ENCODE data around the gene POLR3A. TPM values are rescaled to one million over a fixed set of nuclear protein-coding genes. Genes with fewer than 3 reads are reported as not detected.

The POLR3A gene
- total and polyA plus RNA-seq, 2 donors (not counting 1 experiment from before 2014, with no cell fraction given), result 5.4 to 18.4 TPM

DNA sequence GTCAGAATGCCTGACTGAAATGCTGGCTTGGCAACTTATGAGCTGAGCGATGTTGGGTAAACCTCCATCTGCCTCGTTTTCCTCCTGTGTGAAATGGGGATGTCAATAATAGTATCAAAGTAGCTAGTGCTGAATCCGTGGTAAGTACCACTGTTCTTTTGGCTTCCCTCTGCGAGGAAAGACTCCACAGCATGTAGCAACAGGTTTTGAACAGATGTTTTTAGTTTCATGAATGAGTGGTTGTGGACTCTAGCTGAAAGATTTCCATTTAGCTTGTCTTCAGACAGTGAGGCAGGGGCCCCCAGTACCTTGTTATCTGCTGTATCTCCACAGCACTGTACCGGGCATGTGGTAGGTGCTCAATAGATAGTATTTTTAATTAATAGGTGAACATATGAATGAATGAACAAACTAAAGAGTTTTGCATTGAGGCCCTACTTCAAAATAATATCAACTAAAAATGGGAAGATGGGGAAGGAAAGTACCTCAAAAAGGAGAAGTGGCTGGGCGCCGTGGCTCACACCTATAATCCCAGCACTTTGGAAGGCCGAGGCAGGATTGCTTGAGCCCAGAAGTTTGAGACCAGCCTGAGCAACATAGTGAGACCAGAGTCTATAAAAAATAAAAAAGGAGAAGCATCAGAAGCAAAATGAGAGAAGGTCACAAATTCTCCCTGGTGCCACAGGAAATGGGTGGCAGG is 97.1 kb downstream of the POLR3A start:
- H3K4me1 ChIP-seq (ENCODE audit: control insufficient read depth in 2 of 2, insufficient read depth in 2 of 2, low read length in 2 of 2), result peaks cover 0 to 3% of the 10 kb centered on the region in 2 donors
- H3K9me3 ChIP-seq (ENCODE audit: control extremely low read depth in 1 of 3, control insufficient read depth in 2 of 3, insufficient read depth in 1 of 3, low read length in 2 of 3), result no peaks in the 10 kb centered on the region
- no peaks in the 10 kb centered on the region for H4K20me1 ChIP-seq (ENCODE audit: control insufficient read depth, insufficient read depth, low read length, poor library complexity, severe bottlenecking)
- POLR2A ChIA-PET, result no interaction called here
- TF ChIP-seq, protein P1, sequence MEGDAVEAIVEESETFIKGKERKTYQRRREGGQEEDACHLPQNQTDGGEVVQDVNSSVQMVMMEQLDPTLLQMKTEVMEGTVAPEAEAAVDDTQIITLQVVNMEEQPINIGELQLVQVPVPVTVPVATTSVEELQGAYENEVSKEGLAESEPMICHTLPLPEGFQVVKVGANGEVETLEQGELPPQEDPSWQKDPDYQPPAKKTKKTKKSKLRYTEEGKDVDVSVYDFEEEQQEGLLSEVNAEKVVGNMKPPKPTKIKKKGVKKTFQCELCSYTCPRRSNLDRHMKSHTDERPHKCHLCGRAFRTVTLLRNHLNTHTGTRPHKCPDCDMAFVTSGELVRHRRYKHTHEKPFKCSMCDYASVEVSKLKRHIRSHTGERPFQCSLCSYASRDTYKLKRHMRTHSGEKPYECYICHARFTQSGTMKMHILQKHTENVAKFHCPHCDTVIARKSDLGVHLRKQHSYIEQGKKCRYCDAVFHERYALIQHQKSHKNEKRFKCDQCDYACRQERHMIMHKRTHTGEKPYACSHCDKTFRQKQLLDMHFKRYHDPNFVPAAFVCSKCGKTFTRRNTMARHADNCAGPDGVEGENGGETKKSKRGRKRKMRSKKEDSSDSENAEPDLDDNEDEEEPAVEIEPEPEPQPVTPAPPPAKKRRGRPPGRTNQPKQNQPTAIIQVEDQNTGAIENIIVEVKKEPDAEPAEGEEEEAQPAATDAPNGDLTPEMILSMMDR (IDR thresholded peaks at IDR 0.05), result no peak
- no peak for TF ChIP-seq EZH2 (IDR thresholded peaks at IDR 0.05; ENCODE audit: borderline replicate concordance, insufficient read depth, low read depth, low read length, poor library complexity, severe bottlenecking)
- CTCF ChIA-PET, result no interaction called here
- Mint-ChIP-seq H3K27me3 (peaks cover 31% of the 10 kb centered on the region), H3K4me3 (no peak overlapping the region), H3K27ac (no peak overlapping the region), H3K9me3 (ENCODE audit: insufficient read depth) (no peaks in the 10 kb centered on the region), H3K4me1 (peaks cover 6% of the 10 kb centered on the region)
- no peak for ATAC-seq (ENCODE audit: low read depth)
- intact Hi-C loops (cut with micrococcal nuclease), result no loop called here
- no peak overlapping the region for H2AFZ ChIP-seq (ENCODE audit: insufficient read depth, low read depth, low read length, poor library complexity, severe bottlenecking)
- no peaks in the 10 kb centered on the region for H3K36me3 ChIP-seq (replicated peaks in 1 of 2; ENCODE audit: control extremely low read depth in 1 of 2, control insufficient read depth in 1 of 2, extremely low read depth in 1 of 2, insufficient read depth in 2 of 2, low read length in 1 of 2)
- peaks cover 0 to 6% (median 5%) of the 10 kb centered on the region in 4 experiments for H3K27me3 ChIP-seq (replicated peaks in 1 of 4; ENCODE audit: control extremely low read depth in 1 of 4, control insufficient read depth in 3 of 4, insufficient read depth in 4 of 4, low read length in 3 of 4)
- no peak for DNase-seq
- H3K4me2 ChIP-seq (replicated peaks; ENCODE audit: low read depth, low read length, poor library complexity, severe bottlenecking), result no peak overlapping the region
- 70% methylated on average over 7 of the region's 8 CpGs for WGBS (ENCODE audit: insufficient coverage)
- no peak overlapping the region for H3K9ac ChIP-seq (ENCODE audit: low read length)
- H3K27ac ChIP-seq (ENCODE audit: low read length in 2 of 2), result no peak overlapping the region
- no peak overlapping the region for H3K4me3 ChIP-seq (ENCODE audit: control extremely low read depth in 1 of 5, extremely low read depth in 1 of 5, insufficient read depth in 1 of 5, low read depth in 2 of 5, low read length in 4 of 5)
- H3K79me2 ChIP-seq (ENCODE audit: control insufficient read depth, insufficient read depth, low read length), result no peaks in the 10 kb centered on the region

DNA sequence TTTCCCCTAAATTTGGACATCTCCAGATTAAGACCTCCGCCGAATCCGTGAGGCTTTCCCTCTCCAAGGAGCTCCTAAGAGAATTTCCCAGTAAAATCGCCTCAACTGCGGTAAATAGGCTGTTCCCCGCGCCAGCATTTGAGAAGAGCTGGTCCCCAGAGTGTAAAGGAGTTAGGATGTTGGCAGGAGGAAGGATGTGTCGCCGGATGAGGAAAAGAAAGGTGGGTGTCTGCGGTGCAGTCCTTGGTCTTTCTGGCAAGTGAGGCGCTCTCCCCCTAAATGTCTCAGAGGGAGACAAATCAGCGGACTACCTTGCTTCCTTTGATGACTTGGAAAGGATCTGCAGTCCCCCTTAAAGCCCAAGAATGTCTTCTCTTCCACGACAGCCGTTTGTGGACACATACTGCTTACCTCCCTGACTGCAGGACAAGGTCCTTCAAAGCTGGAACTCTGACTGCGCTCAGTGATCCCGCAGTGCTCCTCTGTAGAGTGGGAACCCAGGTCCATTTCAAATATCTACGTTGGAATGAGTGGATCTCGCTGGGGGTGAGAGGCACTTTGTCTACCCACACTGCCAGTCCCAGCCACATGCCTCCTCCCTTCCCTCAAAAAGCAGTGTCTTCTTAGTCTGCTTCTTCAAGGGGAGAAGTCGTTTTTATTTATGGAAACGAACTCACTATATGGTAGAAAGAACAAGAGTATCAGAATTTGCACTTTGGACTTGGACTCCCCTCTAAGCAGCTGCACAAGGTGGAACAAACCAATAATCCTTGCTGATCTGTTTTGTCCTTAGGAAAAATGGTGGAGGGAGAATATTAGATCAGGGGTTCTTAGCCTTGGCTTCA is 101.7 kb downstream of the POLR3A start:
- intact Hi-C loops (cut with micrococcal nuclease), result no loop called here
- POLR2A ChIA-PET, result no interaction called here
- H3K27me3 ChIP-seq (replicated peaks in 1 of 4; ENCODE audit: control extremely low read depth in 1 of 4, control insufficient read depth in 3 of 4, insufficient read depth in 4 of 4, low read length in 3 of 4), result peaks cover 0 to 28% (median 17%) of the 10 kb centered on the region in 4 experiments
- H4K20me1 ChIP-seq (ENCODE audit: control insufficient read depth, insufficient read depth, low read length, poor library complexity, severe bottlenecking), result no peaks in the 10 kb centered on the region
- DNase-seq, result no peak
- H3K4me2 ChIP-seq (replicated peaks; ENCODE audit: low read depth, low read length, poor library complexity, severe bottlenecking), result peak overlapping the region; percentile 74
- no peaks in the 10 kb centered on the region for H3K36me3 ChIP-seq (replicated peaks in 1 of 2; ENCODE audit: control extremely low read depth in 1 of 2, control insufficient read depth in 1 of 2, extremely low read depth in 1 of 2, insufficient read depth in 2 of 2, low read length in 1 of 2)
- H3K9me3 ChIP-seq (ENCODE audit: control extremely low read depth in 1 of 3, control insufficient read depth in 2 of 3, insufficient read depth in 1 of 3, low read length in 2 of 3), result no peaks in the 10 kb centered on the region
- H3K27ac Mint-ChIP-seq, result no peak overlapping the region
- no peak for ATAC-seq (ENCODE audit: low read depth)
- no peak overlapping the region for H3K9ac ChIP-seq (ENCODE audit: low read length)
- WGBS (ENCODE audit: insufficient coverage), result 24% methylated on average over 16 of the region's 20 CpGs
- no peak overlapping the region for H3K27ac ChIP-seq (ENCODE audit: low read length in 2 of 2)
- TF ChIP-seq EZH2 (IDR thresholded peaks at IDR 0.05; ENCODE audit: borderline replicate concordance, insufficient read depth, low read depth, low read length, poor library complexity, severe bottlenecking), result no peak
- TF ChIP-seq, protein P1 (IDR thresholded peaks at IDR 0.05), result no peak
- CTCF ChIA-PET, result no interaction called here
- no peak overlapping the region for H2AFZ ChIP-seq (ENCODE audit: insufficient read depth, low read depth, low read length, poor library complexity, severe bottlenecking)
- H3K4me1 Mint-ChIP-seq, result peaks cover 12% of the 10 kb centered on the region
- H3K9me3 Mint-ChIP-seq (ENCODE audit: insufficient read depth), result no peaks in the 10 kb centered on the region
- peak overlapping the region; percentile 81 for H3K4me3 Mint-ChIP-seq
- no peak overlapping the region for H3K4me3 ChIP-seq (ENCODE audit: control extremely low read depth in 1 of 5, extremely low read depth in 1 of 5, insufficient read depth in 1 of 5, low read depth in 2 of 5, low read length in 4 of 5)
- peaks cover 44% of the 10 kb centered on the region for H3K27me3 Mint-ChIP-seq
- H3K79me2 ChIP-seq (ENCODE audit: control insufficient read depth, insufficient read depth, low read length), result no peaks in the 10 kb centered on the region
- H3K4me1 ChIP-seq (ENCODE audit: control insufficient read depth in 2 of 2, insufficient read depth in 2 of 2, low read length in 2 of 2), result peaks cover 10 to 14% of the 10 kb centered on the region in 2 donors

All from B cell (primary cell).